Neural crest cell (in vitro differentiated cells): ENCODE results near the gene TRIO. TPM values are rescaled to one million over a fixed set of nuclear protein-coding genes. Genes with fewer than 3 reads are reported as not detected.
A peak's percentile ranks its signal among the peaks of the same experiment; 100 is the strongest.

Experiments
- DNase-seq: peaks from one replicate; pipeline ENCODE4 v3.0.0; 2021; ENCODE audit warnings: low read depth, mixed read lengths, low spot score
- H3K27ac Mint-ChIP-seq: one replicate; pipeline ENCODE4 v1.8.0; 2021; ENCODE audit warnings: mild to moderate bottlenecking, mixed read lengths; ENCODE audit not compliant: unreplicated experiment
- H3K27me3 Mint-ChIP-seq: 2 replicates; pipeline ENCODE4 v1.8.0; 2021; ENCODE audit warnings: low read depth, mild to moderate bottlenecking, mixed read lengths
- H3K36me3 Mint-ChIP-seq: 2 replicates; pipeline ENCODE4 v1.8.0; 2021; ENCODE audit warnings: low read depth, mild to moderate bottlenecking, mixed read lengths
- H3K4me1 Mint-ChIP-seq: 2 replicates; pipeline ENCODE4 v1.8.0; 2021; ENCODE audit warnings: mixed read lengths
- H3K4me3 Mint-ChIP-seq: one replicate; pipeline ENCODE4 v1.8.0; 2021; ENCODE audit warnings: mild to moderate bottlenecking, mixed read lengths
- H3K9me3 Mint-ChIP-seq: 2 replicates; pipeline ENCODE4 v1.8.0; 2021; ENCODE audit warnings: mixed read lengths
- CTCF ChIP-seq: fragments of 200-600 bp; sonication (generic); conservative IDR thresholded peaks from 2 replicates; pipeline ENCODE4 v1.5.0; 2021; ENCODE audit warnings: antibody characterized with exemption, mild to moderate bottlenecking
- total RNA-seq: library from RNA; stranded (reverse); gene quantifications from 2 replicates; pipeline ENCODE4 v1.2.1, GENCODE V29; 2021

Gene TRIO
- total RNA-seq, 1 donor from 2014 or later, result 134 TPM

DNA sequence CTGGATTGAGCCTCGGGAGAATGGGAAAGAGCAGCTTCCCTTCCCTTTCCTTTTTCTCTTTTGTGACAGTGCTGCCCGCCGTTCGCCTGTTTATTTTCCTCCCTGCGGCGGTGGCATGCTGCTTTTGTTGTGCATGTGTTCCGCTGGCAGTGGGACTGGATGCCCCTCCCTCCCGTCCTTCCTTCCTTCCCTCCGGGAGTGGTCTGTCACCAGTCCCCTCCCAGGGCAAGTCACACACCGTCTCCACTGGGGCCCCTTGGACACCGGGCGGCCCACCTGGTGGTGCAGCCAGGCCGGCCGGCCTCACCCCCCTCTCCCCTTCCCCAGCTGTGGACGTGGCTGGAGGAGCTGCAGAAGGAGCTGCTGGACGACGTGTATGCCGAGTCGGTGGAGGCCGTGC, 214.7 kb downstream of the TRIO start:
- no peak for TF ChIP-seq CTCF
- Mint-ChIP-seq H3K4me3 (peak overlapping the region; percentile 4), H3K27ac (peak overlapping the region; percentile 73), H3K36me3 (peaks cover 11% of the 10 kb centered on the region), H3K4me1 (peaks cover 26% of the 10 kb centered on the region), H3K9me3 (no peaks in the 10 kb centered on the region), H3K27me3 (no peaks in the 10 kb centered on the region)
- DNase-seq, result peak; percentile 23

DNA sequence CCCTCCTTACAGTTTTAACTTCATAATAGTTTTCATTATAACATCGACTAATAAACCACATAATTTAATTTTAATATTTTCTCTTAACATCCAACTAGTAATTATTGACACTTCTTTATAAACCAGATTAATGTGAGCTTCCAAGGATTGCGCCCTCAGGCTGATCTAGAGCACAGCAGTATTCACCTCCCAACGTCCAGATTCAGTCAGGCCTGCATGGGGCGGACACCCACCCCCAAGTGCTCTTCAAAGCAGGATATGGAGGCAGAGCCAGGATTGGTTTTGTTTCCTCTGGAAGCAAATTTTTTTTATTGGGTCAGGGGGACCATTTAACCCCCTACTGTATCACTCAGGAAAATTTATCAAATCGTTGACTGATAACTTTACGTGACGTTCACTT, 215.4 kb downstream of the TRIO start:
- TF ChIP-seq CTCF, result no peak
- DNase-seq, result no peak
- Mint-ChIP-seq H3K36me3 (peaks cover 11% of the 10 kb centered on the region), H3K4me1 (peaks cover 26% of the 10 kb centered on the region), H3K4me3 (no peak overlapping the region), H3K27me3 (no peaks in the 10 kb centered on the region), H3K9me3 (no peaks in the 10 kb centered on the region), H3K27ac (no peak overlapping the region)

GRCh38 chr5:14359069-14360043, 216.2 kb downstream of the TRIO start:
- H3K27me3 Mint-ChIP-seq, result no peaks in the 10 kb centered on the region
- TF ChIP-seq CTCF, result no peak
- H3K9me3 Mint-ChIP-seq, result no peaks in the 10 kb centered on the region
- no peak for DNase-seq
- H3K36me3 Mint-ChIP-seq, result peaks cover 16% of the 10 kb centered on the region
- peak overlapping the region; percentile 1 for H3K27ac Mint-ChIP-seq
- H3K4me3 Mint-ChIP-seq, result no peak overlapping the region
- H3K4me1 Mint-ChIP-seq, result peaks cover 26% of the 10 kb centered on the region

- no peaks in the 10 kb centered on the region for H3K27me3 Mint-ChIP-seq
- DNase-seq, result no peak
- no peaks in the 10 kb centered on the region for H3K9me3 Mint-ChIP-seq
- H3K36me3 Mint-ChIP-seq, result peaks cover 24% of the 10 kb centered on the region
- no peak overlapping the region for H3K27ac Mint-ChIP-seq
- H3K4me3 Mint-ChIP-seq, result no peak overlapping the region
- peaks cover 12% of the 10 kb centered on the region for H3K4me1 Mint-ChIP-seq
- no peak for TF ChIP-seq CTCF
These were observed 219.3 kb downstream of the TRIO start for GRCh38 chr5:14362491-14362890.

GRCh38 chr5:14364096-14364495, 221.0 kb downstream of the TRIO start:
- H3K9me3 Mint-ChIP-seq, result no peaks in the 10 kb centered on the region
- H3K4me1 Mint-ChIP-seq, result no peaks in the 10 kb centered on the region
- H3K36me3 Mint-ChIP-seq, result peaks cover 26% of the 10 kb centered on the region
- DNase-seq, result no peak
- H3K4me3 Mint-ChIP-seq, result no peak overlapping the region
- no peak for TF ChIP-seq CTCF
- no peak overlapping the region for H3K27ac Mint-ChIP-seq
- no peaks in the 10 kb centered on the region for H3K27me3 Mint-ChIP-seq
